Measurements from ENCODE around the gene CTSA.

The CTSA gene

DNA sequence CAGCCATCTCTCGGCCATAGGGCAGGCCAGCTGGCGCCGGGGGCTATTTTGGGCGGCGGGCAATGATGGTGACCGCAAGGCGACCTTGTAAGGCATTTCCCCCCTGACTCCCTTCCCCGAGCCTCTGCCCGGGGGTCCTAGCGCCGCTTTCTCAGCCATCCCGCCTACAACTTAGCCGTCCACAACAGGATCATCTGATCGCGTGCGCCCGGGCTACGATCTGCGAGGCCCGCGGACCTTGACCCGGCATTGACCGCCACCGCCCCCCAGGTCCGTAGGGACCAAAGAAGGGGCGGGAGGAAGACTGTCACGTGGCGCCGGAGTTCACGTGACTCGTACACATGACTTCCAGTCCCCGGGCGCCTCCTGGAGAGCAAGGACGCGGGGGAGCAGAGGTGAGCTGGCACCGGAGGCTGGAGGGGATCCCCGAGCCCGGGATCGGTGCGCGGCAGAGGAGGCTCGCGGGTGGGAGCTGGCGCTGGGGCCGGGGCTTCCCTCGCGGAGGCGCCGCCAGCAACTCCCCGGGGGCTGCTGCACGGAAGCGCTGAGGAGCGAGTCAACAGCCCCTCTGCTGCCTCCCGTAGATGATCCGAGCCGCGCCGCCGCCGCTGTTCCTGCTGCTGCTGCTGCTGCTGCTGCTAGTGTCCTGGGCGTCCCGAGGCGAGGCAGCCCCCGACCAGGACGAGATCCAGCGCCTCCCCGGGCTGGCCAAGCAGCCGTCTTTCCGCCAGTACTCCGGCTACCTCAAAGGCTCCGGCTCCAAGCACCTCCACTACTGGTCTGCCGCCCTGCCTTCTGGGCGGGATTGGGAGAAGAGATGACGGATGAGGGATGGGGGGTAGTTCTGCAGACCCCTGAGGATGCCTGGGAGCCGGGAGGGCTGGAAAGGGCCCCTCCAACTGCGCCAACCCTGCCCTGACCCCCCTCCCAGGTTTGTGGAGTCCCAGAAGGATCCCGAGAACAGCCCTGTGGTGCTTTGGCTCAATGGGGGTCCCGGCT lies at the start of gene CTSA, which contains the start of gene NEURL2:
Gene CTSA, plus strand, starts transcription at position 351 of the 999 bp plus-strand sequence. Its CDS starts 234 bp downstream, at position 585.
Gene NEURL2, minus strand, starts transcription at position 224 of the 999 bp plus-strand sequence. Its CDS starts 217 bp downstream, at position 7.
- DNase-seq (ENCODE audit: insufficient read length, low spot score) (peak; percentile 96), FAIRE-seq (peak; percentile 66)

DNA sequence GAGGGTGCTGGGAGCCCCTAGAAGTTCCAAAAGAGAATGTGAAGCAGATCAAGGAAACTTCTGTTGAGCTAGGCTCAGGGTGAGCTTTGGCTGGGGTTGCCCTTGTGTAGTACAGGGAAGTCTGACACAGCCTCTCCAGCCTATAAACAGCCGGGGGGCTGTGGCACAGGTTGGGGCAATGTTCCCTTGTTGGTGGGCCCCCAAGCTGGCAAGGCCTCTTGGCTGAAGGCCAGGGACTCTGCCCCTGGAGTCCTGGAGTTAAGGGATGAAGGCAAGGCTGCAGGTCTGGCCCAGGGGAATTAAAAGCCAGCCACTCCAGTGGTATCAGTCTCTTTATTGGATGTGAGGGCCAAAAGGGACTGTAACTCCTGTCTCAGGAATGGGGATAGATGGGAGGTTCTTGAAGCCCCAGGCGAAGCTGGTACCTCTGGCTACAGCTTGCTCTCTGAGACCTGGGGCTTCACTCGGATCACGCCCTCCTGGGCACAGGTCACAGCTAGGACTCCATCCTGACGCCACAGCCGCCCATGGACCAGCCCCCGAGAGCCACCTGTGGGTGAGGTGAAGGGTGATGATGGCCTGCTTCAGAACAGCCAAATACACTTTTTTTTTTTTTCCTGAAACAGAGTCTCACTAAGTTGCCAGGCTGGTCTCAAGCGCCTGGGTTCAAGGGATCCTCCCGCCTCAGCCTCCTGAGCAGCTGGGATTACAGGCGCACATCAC lies 49.6 kb upstream of the CTSA start:
- DNase-seq (ENCODE audit: insufficient read length, low spot score), result no peak
- no peak for FAIRE-seq

DNA sequence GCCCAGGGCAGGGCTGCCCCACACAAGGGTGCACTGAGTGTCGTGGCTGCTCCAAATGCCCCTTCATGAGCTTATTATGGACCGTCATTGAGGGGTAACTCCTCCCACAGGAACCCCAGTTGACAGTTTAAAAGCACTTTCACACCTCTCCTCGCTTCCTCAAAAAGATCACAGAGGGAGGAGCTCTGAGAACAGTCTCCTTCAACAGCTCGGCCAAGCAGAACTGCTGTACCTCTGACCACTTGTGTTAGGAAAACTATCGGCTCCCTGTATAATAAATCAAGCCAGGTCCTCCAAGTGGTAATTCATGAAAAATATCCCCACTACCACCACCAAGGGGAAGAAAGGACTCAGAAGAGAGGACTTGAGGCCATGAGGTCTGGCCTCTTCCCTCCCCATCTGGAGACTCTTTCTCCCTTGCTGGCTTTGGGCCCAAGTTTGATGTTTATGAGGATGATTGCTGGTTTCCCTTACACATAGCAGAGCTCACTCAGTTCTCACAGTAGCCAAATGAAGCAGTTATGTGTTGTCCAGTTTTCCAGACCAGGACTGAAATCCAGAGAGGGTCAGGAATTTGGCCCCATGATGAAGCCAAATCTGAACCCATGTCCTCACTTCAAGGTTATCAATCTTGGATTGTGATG lies 48.8 kb upstream of the CTSA start:
- DNase-seq (ENCODE audit: insufficient read length, low spot score) (peak; percentile 48), FAIRE-seq (no peak)

DNA sequence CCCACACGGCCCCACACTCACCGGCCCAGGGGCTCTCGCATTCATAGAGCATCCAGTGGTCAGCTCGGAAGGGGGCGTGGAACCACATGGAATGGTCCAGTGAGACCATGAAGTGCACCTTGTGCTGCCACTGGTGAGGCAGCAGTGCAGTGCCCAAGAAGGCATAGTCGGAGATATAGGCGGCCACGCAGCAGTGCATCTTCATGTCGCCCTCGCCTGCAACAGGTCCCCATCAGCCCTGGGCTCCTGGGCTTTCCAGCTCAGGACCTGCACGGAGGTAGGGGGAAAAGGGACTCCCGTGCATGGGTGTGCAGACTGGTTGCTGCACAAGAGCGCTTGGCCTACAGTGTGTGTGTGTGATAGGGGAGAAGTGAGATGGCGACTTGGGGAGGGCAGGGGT lies 47.6 kb upstream of the CTSA start:
- no peak for DNase-seq (ENCODE audit: insufficient read length, low spot score)
- no peak for FAIRE-seq

DNA sequence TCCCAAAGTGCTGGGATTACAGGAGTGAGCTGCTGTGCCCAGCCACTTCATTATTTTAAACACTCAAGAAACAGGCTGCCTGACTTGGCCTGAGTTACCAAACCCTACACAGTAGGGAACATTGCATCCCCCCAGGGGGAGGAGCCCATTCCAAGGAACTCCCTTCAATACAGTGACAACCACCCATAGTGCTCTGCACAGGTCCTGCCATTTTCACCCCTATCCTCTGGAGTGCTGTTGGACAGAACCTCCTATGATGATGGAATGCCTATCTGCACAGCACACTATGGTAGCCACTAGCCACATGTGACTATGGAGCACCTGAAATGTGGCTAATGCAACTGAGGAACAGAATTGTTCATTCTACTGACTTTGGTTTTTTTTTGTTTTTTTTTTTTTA lies 45.7 kb upstream of the CTSA start:
- DNase-seq (ENCODE audit: insufficient read length, low spot score) (no peak), FAIRE-seq (no peak)

DNA sequence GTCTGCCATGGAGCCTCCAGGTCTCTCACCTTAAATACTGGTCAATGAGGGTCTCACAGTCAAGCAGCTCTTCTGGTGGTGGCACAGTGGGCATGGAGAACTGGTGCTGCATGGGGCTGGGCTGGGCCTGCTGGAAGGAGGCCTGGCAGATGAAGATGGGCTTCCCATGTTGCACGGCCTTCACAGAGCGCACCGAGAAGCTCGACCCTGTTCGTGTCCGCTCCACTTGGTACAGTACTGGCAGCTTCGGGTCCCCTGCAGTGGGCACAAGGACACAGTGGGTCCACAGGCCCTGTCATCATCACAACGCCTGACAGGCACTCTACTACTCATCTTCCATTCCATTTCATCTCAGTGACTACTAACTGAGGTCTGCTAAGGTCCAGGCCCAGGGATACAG lies 42.7 kb upstream of the CTSA start:
- FAIRE-seq (no peak), DNase-seq (ENCODE audit: insufficient read length, low spot score) (no peak)

DNA sequence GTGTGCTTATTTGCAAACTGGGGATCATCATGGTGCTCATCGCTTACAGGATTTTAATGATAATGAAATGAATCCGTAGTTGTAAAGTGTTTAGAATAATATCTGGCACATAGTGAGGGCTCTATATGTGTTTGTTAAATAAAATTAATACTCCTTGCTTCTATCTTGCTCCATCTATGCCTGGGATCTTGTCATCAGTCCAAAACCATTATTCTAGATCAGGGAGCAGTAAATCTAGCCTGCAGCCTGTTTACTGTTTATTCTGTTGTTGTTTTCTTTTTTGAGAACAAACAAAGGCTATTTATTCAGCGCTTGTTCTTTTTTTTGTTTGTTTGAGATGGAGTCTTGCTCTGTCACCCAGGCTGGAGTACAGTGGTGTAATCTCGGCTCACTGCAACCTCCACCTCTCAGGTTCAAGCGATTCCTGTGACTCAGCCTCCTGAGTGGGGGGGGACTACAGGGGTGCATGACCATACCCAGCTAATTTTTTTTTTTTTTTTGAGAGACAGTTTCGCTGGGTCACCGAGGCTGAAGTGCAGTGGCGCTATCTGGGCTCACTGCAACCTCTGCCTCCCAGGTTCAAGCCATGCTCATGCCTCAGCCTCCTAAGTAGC lies 42.1 kb upstream of the CTSA start:
- FAIRE-seq (no peak), DNase-seq (ENCODE audit: insufficient read length, low spot score) (no peak)

DNA sequence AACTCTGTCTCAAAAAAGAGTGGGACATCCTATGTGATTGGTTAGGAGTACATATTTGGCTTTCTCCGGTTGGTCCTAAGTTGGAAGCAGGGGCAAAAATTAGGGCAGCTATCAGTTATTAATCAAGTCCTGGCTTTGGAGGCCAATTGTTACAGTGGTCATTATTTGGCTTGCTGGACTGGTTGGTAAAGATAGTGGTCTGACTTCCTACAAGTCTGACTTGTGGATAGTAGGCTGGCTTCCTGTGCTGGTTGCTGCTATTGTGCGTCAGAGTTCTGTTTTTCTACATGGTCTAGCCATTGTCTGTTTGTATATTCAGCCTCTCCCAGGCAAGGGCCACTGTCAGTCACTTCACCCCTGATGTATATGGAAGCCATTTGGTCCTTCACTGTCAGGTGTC lies 40.9 kb upstream of the CTSA start:
- no peak for FAIRE-seq
- no peak for DNase-seq (ENCODE audit: insufficient read length, low spot score)

DNA sequence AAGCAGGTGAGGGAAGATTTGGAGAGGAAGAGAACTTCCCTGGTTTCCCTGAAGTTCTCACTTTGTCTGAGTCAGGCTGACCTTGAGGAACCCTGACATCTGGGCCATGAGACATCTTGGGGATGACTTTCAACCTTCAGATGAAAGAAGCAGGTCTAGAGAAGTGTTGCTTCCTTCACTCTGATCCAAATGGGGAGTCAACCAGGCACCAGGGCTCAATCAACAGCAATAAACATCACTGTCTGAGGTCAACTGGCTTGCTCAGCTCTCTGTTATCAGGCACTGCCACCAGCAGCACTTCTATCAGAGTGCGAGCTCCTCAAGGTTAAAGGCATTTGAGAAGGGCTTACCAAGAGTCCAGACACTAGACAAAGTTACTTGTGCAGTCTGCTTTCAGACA lies 40.2 kb upstream of the CTSA start:
- FAIRE-seq (no peak), DNase-seq (ENCODE audit: insufficient read length, low spot score) (no peak)

DNA sequence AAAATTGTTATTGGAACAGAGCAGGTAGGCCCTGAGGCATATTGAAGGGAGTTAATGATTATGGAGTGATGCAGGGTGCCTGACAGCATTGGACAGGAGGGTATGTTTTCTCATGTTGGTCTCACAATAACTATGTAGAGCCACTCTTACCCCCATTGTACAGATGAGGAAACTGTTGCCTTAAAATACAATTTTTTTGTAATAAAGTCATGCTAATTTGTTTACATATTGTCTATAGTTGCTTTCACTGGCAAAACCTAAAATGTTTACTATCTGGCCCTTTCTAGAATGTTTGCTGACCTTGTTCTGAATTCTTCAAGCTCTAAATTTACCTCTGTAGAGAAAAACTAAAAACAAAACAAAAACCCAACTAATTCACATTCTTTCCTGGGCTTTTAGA lies 39.6 kb upstream of the CTSA start:
- no peak for DNase-seq (ENCODE audit: insufficient read length, low spot score)
- FAIRE-seq, result no peak

DNA sequence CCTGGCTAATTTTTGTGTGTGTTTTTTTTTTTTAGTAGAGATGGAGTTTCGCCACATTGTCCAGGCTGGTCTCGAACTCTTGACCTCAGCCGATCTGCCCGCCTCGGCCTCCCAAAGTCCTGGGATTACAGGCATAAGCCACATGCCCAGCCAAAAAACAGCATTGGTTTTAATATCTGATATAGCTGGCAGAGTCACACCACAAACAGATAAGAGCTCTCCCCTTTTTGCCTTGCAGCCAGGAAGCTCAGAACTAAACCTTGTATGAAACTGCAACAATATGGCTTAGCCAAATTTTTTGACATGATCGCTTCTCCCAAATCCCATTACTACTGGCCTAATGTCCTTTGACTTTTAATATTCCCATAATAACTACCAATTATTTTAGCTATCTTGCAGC lies 38.8 kb upstream of the CTSA start:
- no peak for FAIRE-seq
- no peak for DNase-seq (ENCODE audit: insufficient read length, low spot score)

DNA sequence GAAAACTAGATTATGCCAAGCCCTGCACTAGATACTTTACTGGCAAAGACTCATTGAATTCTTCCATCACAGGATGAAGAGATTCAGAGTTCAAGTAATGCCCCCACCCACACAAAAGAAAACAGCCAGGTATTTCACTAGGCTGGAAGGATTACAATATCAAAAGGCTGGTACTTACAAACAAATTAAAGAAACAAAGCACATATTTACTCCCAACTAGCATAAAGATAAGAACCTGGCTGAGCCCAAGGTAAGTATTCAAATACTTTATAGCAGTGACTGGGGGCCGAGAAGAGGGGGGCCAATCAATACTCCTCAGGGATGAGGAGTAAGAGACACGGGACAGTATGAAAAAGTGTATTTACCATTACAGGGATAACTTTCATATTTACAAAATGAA lies 37.7 kb upstream of the CTSA start:
- no peak for FAIRE-seq
- DNase-seq (ENCODE audit: insufficient read length, low spot score), result no peak

DNA sequence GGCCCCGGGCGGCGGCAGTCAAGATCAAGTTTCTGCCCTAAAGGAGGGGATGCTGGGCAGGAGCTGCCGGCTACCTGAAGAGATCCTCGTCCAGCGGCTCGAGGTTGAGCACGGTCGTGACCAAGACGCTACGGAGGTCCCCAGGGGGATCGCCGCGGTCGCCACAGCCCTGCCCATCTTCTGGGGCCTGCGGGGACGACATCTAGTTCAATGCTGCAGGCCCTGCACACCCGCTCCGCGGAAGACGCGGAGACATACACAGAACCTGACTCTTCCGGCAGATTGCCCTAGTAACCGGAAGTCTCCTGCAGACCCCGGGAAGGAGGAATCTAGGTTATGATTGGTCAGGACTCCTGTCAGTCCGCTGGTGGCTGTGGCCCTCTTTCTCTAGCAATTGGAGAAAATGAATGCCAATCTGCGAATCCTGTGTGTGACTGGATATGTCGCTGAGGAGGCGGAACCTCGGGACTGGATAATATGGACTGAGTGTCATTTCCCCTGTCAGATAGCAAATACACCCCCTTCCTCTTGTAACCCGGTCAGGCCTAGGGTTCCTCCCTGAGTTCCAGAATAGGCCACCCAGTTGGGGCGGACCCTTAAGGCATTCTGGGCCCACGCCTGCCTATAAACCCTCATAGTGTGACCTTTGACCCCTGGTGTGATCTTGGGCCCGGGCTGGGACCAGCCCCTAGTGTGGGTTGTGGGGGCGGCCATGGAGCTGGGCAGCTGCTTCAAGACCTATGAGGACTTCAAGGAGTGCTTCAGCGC lies 33.8 kb upstream of the CTSA start, which contains the start of the genes ACOT8 and ZSWIM3:
Gene ACOT8, minus strand, starts transcription at position 279 of the 768 bp plus-strand sequence. Its CDS starts 77 bp downstream, at position 202.
Gene ZSWIM3, plus strand, starts transcription at position 501 of the 768 bp plus-strand sequence. Its CDS starts 212 bp downstream, at position 713.
- DNase-seq (ENCODE audit: insufficient read length, low spot score), result peak; percentile 98
- FAIRE-seq, result peak; percentile 94

DNA sequence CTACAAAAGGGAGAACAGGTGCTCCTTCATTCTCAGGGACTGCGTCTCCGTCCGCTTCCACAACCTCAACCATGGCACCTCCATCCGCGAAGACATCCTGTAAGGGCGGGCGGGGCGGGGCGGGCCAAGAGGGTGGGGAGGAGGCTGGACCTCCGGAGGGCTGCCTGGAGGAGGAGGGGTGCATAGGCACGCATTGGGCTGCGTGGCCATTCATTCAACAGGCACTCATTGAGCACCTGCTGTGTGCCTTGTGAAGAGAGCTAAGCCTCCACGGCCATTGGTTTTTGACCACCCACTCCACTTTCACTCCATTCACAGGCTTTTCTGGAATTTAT lies 33.3 kb upstream of the CTSA start:
- DNase-seq (ENCODE audit: insufficient read length, low spot score) (peak; percentile 63), FAIRE-seq (no peak)

DNA sequence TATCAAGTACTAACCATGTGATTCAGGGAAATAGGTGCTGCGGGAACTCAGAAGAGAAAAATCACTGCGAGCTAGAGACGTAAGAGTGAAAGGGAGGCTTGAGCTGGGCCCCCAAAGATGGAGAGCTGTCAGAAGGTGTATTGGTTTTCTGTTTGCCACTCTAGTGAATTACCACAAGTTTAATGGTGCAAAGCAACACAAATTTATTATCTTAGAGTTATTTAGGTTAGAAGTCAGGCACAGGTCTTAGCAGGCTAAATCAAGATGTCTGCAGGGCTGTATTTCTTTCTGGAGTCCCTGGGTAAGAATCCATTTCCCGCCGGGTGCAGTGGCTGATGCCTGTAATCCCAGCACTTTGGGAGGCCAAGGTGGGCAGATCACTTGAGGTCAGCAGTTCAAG lies 31.2 kb upstream of the CTSA start:
- DNase-seq (ENCODE audit: insufficient read length, low spot score) (no peak), FAIRE-seq (no peak)

DNA sequence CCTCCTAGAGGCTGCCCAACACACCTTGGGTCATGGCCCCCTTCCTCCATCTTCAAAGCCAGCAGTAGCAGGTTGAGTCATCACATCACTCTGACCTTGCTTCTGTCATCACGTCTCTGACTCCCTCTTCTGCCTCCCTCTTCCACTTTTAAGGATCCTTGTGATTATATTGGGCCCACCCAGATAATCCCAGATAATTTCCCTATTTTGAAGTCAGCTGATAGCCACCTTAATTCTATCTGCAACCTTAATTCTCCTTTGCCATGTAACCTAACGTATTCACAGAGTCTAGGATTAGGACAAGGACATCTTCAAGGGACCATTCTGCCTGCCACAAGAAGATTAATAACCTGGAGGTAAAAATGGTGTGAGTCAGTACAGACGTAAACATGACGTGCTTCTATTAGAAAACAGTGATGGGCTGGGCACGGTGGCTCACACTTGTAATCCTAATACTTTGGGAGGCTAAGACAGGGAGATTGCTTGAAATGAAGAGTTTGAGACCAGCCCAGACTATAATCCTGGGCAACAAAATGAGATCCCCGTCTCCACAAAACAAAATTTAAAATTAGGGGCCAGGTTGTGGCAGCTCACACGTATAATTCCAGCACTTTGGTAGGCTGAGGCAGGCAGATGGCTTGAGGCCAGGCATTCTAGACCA lies 30.4 kb upstream of the CTSA start:
- DNase-seq (ENCODE audit: insufficient read length, low spot score) (no peak), FAIRE-seq (no peak)

DNA sequence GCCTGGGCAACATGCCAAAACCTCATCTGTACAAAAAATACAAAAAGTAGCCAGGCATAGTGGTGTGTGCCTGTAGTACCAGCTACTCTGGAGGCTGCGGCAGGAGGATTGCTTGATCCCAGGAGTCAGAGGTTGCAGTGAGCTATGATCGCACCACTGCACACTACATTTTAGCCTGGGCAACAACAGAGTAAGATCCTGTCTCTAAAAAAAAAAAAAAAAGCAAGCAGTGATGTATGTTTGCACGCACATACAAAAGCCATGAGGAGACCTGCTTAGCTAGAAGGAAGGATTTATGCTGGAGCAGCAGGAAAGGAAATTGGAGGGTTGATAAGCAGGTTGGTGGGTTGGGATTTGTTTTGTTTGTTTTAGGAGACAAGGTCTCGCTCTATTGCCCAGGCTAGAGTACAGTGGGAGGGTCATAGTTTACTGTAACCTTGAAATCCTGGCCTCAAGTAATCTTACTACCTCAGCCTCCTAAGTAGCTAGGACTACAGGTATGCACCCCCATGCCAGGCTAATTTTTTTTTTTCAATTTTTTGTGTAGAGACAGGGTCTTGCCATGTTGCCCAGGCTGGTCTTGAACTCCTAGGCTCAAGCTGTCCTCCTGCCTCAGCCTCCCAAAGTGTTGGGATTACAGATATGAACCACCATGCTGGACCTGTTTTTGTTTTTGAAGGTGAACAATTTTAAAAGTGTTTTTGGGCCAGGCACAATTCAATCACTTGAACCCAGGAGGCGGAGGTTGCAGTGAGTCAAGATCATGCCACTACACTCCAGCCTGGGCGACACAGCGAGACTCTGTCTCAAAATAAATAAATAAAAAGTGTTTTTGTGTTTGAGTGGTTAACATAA lies 29.7 kb upstream of the CTSA start:
- FAIRE-seq (no peak), DNase-seq (ENCODE audit: insufficient read length, low spot score) (no peak)
